Left lung (tissue), 10 donors: ENCODE results near the gene TSPOAP1. TPM values are rescaled to one million over a fixed set of nuclear protein-coding genes. Genes with fewer than 3 reads are reported as not detected.

Source experiments
- ATAC-seq: fragments of 200-7000 bp; cut with Tn5 transposase; one replicate; pipeline ENCODE4 v1.9.1; 2020; ENCODE audit warnings: moderate library complexity
- DNase-seq, 4 donors: peaks; one replicate each; pipeline ENCODE4 v3.0.0-alpha.2; 2013 to 2020
- H3K27ac ChIP-seq, 2 donors: fragments of 200-600 bp; sonication (generic) in 1 of 2; one replicate each; pipeline versions ENCODE4 v1.5.0 to v1.8.0; 2020 to 2021
- H3K27me3 ChIP-seq, 2 donors: fragments of 200-600 bp; sonication (generic) in 1 of 2; one replicate each; pipeline versions ENCODE4 v1.5.0 to v1.8.0; 2020 to 2021
- H3K36me3 ChIP-seq, 2 donors: fragments of 200-600 bp; sonication (generic) in 1 of 2; one replicate each; pipeline versions ENCODE4 v1.5.0 to v1.8.0; 2020 to 2021
- H3K4me1 ChIP-seq, 2 donors: fragments of 200-600 bp; one replicate each; pipeline ENCODE4 v1.8.0; 2021
- H3K4me3 ChIP-seq, 2 donors: fragments of 200-600 bp; sonication (generic) in 1 of 2; one replicate each; pipeline versions ENCODE4 v1.5.0 to v1.8.0; 2020 to 2021; ENCODE audit warnings: mild to moderate bottlenecking in 1 of 2
- H3K9me3 ChIP-seq, 2 donors: fragments of 200-600 bp; sonication (generic) in 1 of 2; one replicate each; pipeline versions ENCODE4 v1.5.0 to v1.8.0; 2020 to 2021
- CTCF ChIP-seq, 2 donors: fragments of 200-600 bp; sonication (generic) in 1 of 2; IDR thresholded peaks; one replicate each; pipeline versions ENCODE4 v1.5.0 to v1.8.0; 2021; ENCODE audit warnings: antibody characterized with exemption in 2 of 2
- intact Hi-C, 2 donors: fragments of 100-400 bp; cut with DNase I; formaldehyde crosslinking; loops; one replicate each; pipeline versions ENCODE4 v1.11.2 to v1.14.2; 2022
- polyA plus RNA-seq, 6 donors: library from polyadenylated mRNA; unstranded; fragments of 120-200 nt; gene quantifications; one replicate each; pipeline ENCODE4 v1.2.1, GENCODE V29; 2013; ENCODE audit not compliant: insufficient read length in 6 of 6
- total RNA-seq, 2 donors: library from RNA; stranded (reverse); fragmentation: NEBNext Ultra II Directional; extraction: Animal tissue kit (Norgen Biotek cat#: 25700); gene quantifications; one replicate each; pipeline ENCODE4 v1.2.1, GENCODE V29; 2021
- donor health status: DM: no; HTN: yes; CAD: no.
- donor health status: DM: no; HTN: no; CAD: no.

Gene TSPOAP1
- total and polyA plus RNA-seq, 8 donors, result 7.9 to 65.0 (median 52.7) TPM

GRCh38 chr17:58320163-58320558, 8.4 kb downstream of the TSPOAP1 start:
- no peak for ATAC-seq
- Histone ChIP-seq H3K4me3 (no peak overlapping the region), H3K27me3 (peaks cover 0 to 25% of the 10 kb centered on the region in 2 donors), H3K4me1 (peaks cover 0 to 20% of the 10 kb centered on the region in 2 donors), H3K36me3 (no peaks in the 10 kb centered on the region), H3K27ac (no peak overlapping the region), H3K9me3 (no peaks in the 10 kb centered on the region)
- DNase-seq, result no peak
- intact Hi-C loops, result no loop called here
- TF ChIP-seq CTCF (IDR thresholded peaks at IDR 0.05), result no peak

- Histone ChIP-seq H3K9me3 (no peaks in the 10 kb centered on the region), H3K4me3 (no peak overlapping the region), H3K4me1 (peaks cover 0 to 13% of the 10 kb centered on the region in 2 donors), H3K36me3 (no peaks in the 10 kb centered on the region), H3K27ac (no peak overlapping the region), H3K27me3 (peaks cover 0 to 18% of the 10 kb centered on the region in 2 donors)
- intact Hi-C loops, result loop anchor here in 1 of 2 donors (10.0 kb wide), 1 partner anchor 125 kb away; no protein-coding TSS in a partner anchor
- ATAC-seq, result no peak
- TF ChIP-seq CTCF (IDR thresholded peaks at IDR 0.05), result no peak
- DNase-seq, result peak in 1 of 4 donors; percentile 59
Measured at GRCh38 chr17:58319173-58320162, 9.1 kb downstream of the TSPOAP1 start.

- no peaks in the 10 kb centered on the region for H3K36me3 ChIP-seq
- TF ChIP-seq CTCF (IDR thresholded peaks at IDR 0.05), result no peak
- no peak overlapping the region for H3K27ac ChIP-seq
- H3K9me3 ChIP-seq, result no peaks in the 10 kb centered on the region
- peaks cover 0 to 11% of the 10 kb centered on the region in 2 donors for H3K27me3 ChIP-seq
- ATAC-seq, result no peak
- peaks cover 0 to 5% of the 10 kb centered on the region in 2 donors for H3K4me1 ChIP-seq
- DNase-seq, result no peak
- intact Hi-C loops, result loop anchor here in 1 of 2 donors (10.0 kb wide), 1 partner anchor 126 kb away; no protein-coding TSS in a partner anchor
- H3K4me3 ChIP-seq, result no peak overlapping the region
Measured at GRCh38 chr17:58318627-58319172, 9.9 kb downstream of the TSPOAP1 start.

GRCh38 chr17:58318065-58318481, 10.5 kb downstream of the TSPOAP1 start:
- H3K4me3 ChIP-seq, result no peak overlapping the region
- ATAC-seq (no peak), DNase-seq (peak in 1 of 4 donors; percentile 55)
- no peaks in the 10 kb centered on the region for H3K36me3 ChIP-seq
- no peaks in the 10 kb centered on the region for H3K9me3 ChIP-seq
- intact Hi-C loops, result loop anchor here in 1 of 2 donors (10.0 kb wide), 1 partner anchor 127 kb away; no protein-coding TSS in a partner anchor
- H3K27ac ChIP-seq, result no peak overlapping the region
- peaks cover 0 to 4% of the 10 kb centered on the region in 2 donors for H3K27me3 ChIP-seq
- H3K4me1 ChIP-seq, result peaks cover 0 to 5% of the 10 kb centered on the region in 2 donors
- no peak for TF ChIP-seq CTCF (IDR thresholded peaks at IDR 0.05)
